GM18508 (cell line): ENCODE measurements around the gene CBX8.

Source experiments
- ATAC-seq: cut with Tn5 transposase; IDR thresholded peaks from one replicate; pipeline ENCODE4 v1.9.1; 2021; ENCODE audit warnings: moderate number of reproducible peaks; ENCODE audit not compliant: insufficient read depth, unreplicated experiment

The CBX8 gene

DNA sequence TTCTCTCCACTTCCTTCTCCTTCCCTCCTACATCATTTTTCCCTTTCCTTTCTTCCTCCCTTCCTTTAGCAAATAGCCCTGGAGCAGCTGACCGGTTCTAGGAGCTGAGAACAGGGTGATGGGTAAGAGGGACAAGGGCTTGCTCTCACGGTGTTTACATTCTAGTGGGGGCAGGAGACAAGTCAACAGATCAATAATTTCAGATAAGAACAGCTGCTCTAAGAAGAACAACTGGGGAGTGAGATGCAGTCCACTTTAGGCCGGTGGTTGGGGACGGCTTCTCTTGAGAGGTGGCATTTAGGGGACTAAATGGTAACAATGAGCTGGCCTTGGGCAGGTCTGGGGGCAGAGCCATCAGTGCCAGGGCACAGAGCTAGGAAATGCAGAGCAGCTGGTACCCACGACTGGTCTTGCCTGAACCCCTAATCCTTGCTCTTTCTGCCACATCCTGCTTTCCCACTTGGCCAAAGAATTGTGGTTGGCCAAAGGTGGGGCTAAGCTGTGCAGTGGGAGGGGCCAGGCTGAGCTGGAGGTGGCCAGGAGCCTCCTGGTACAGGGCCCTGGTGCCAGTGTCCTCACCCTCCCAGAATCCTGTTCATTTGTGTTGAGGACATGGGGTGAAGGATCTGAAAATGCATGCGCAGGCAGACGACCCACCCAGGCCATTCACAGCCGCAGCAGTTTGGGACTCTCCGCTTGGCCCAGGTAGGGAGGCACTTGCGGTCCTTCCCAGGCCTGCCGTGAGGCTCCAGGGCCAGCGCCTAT lies 24.6 kb upstream of the CBX8 start:
- no peak for ATAC-seq

DNA sequence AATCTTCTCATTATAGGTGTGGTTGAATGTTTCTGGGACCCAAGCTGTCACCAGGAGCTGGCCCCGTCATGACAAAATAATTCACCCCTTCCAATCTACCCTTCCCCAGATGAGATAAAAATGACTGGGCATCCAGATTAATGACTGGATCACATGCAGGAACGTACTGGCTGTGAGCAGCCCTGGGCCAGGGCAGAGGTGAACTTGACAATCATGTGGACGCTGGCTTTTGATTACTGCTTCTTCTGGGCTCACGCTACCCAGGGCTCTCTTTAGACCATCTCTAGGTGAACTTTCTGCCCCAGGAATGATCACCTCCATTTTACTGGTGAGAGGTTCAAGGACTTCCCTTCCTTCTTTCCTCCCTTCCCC lies 24.1 kb upstream of the CBX8 start:
- no peak for ATAC-seq

DNA sequence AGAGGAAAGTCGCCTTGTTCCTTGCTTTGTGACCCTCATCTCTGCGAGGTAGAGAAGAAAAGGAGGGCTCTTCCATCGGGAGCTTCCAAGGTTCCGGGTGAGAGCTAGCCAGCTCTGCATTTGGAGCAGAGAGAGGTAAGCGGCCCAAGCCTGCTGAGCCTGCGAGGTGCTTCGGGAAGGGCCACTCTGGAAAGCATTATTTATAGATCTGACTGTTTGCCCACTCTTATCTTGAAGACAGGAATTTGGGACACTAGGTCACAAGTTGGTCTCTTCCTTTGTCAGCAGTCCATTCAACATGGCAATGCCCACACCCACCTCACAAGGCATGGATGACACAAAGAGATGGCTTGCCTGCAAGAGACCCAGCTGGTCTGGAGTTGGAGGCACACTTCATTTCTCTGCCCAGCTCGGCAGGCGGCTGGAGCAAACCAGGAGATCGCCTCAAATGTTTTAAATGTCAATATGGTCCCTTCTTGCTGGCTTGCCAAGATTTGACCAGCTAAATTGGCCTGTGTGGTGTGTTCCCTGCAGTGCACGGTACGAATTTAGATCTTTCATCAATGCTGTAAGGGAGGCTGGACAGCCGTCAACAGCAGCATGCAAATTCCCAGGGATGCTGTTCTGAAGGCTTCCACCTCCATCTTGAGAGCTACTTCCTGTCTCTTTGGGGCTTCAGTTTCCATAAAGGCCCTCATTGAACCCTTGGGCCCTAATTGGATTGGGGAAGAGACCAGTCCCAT lies 22.8 kb upstream of the CBX8 start:
- no peak for ATAC-seq

DNA sequence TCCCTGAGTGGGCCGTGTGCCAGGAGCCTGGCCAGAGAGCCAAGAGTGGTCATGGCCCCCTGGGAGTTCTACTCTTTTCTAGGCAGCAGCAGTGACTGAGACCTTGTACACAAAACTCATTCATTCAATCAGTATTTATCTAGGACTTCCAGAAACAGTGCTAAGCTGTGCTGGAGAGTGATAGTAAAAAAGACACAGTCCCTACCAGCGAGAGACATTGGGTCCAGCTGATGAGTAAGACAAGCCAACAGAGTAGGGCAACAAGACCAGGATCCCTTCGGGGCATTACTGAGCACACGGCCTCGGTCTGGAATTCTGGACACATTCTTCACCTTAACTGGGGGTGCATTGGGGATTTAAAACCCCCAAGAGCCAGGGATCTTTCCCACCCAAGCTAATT lies 22.2 kb upstream of the CBX8 start:
- ATAC-seq = no peak

DNA sequence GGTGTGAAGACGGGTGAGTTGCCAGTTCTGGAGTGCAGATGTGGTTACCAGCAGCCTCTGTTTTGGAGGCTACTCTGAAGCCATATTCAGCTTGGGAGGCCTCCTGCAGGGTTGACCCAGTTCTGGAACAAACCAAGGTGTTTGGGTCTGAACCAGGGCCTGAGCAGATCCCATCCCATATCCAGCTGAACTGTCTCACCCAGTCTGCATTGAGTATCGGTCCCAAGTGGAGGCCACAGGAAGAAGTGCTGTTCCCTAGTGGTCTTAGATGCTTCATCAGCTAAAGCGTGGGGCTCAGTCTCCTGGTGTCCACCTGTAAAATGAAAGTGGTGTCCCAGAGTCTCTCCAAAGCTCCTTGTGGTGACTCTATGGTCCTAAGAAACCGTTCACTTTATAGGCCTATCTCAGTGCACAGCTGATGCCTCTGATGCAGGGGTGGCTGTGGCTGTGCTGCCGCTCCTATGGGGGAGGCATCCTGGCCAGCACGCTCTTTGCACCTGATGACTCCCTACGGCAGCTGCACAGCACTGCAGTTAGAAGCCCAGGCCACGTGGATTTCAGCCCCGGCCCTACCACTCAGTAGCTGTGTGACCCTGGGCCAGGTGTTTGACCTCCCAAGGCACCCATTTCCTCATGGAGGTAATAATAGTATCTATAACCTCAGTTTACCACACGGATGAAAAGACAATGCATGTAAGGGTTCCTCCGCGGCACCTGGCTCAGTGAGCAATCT lies 21.3 kb upstream of the CBX8 start:
- ATAC-seq = no peak

DNA sequence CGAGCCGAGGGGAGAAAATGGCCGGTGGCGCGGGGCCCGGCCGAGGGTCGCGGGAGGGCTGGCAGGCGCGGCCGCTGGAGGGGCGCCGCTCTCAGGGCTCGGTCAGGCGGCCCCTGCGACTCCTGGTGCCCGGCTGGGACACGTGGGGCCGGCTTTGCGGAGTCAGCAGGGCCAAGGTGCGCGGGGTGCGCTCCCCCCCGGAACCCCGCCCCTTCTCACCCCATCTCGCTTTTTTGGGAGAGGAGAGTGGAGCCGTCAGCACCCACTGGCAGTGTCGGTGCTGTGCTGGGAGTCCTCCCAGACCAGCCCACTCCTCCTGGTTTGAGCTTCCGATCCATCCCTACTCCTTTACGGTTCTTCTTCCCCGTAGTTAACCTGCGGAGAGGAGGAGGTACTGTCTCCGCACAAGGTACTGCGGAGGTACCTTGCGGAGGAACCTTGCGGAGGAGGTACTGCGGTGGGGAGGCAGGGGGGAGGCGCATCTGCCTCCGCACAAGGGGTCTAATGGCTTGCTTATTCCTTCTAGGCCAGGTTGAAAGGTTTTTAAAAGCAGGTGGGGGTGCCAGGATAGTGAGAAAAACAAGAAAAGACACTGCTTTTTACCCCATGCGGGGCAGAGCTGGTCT lies 19.1 kb upstream of the CBX8 start:
- ATAC-seq = no peak

DNA sequence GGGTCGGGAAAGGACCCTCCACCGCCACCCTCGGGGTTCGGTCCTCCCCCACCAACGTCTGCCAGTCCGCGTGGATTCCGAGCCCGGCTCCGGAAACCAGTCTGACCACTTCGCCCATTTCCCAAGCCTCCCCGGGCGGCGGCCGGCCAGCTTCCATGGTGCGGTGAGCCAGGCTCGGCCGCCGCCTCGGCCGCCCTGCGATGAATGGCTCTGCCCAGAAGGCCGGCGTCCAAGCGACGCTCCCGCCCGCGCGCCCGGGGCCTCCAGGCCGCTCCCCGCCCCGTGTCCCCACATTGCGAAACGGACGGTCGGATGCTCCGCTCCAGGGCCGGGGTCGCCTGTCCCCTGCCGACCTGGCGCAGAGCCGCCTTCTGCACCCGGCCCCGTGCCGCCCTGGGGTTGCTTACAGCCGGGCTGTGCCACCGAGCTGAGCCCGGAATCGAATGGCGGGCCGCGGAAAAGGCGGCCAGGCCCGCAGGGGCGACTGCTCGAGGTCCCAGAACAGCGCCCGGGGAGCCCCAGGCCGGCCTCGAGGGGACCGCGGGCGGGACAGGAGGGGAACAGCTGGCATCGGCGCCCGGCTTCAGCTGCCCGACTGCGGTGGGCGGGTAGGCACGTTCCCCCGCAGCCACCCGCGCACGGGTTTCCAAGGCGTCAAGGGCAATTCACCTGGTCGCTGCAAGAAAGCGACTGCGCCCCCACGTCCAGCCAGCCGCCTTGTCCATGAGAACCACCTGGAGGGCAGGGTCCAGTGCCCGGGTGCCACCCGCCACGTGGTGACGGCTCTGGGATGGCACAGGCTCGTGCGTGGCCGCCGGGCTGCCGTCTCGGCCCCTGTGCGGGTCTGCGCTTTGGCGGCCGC lies 18.3 kb upstream of the CBX8 start:
- ATAC-seq = no peak

DNA sequence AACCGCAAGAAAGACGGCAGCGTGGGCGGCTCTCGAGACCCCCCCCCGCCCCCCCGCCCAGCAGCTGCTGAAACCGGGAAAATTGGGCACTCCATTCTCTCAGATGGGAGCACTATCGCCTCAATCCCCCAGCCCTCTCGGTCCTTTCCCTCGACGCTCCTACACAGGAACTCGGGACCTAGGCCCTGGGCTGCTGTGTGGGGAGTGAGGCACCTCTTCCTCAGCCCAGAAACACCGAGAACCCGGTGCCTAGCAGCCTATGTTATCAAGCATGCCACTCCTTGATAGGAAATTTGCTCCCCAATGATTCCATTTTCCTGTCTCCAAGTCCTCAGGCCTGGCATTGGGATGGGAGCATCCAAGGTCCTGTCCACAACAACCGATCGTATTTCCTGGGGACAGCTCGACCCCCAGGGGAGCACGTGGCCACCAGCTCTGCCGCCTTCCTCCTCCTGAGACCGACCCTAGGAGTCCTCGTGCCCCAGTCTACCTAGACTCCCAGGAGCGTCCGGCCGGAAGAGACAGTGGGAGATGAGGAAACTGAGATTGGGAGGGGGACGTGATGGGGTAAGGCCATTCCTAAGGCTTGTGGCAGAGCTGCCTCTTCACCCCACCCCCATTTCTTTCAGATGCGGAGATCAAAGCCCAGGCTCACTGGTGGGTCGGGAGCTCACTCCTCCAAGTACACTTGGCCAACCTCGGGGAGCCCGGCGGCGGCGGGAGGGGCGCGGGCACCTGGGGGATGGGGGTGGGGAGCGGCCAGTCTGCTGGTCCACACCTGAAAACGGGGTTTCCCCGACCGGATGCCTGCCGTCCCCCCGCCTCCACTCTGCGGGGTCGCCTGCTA lies 17.5 kb upstream of the CBX8 start:
- no peak for ATAC-seq

DNA sequence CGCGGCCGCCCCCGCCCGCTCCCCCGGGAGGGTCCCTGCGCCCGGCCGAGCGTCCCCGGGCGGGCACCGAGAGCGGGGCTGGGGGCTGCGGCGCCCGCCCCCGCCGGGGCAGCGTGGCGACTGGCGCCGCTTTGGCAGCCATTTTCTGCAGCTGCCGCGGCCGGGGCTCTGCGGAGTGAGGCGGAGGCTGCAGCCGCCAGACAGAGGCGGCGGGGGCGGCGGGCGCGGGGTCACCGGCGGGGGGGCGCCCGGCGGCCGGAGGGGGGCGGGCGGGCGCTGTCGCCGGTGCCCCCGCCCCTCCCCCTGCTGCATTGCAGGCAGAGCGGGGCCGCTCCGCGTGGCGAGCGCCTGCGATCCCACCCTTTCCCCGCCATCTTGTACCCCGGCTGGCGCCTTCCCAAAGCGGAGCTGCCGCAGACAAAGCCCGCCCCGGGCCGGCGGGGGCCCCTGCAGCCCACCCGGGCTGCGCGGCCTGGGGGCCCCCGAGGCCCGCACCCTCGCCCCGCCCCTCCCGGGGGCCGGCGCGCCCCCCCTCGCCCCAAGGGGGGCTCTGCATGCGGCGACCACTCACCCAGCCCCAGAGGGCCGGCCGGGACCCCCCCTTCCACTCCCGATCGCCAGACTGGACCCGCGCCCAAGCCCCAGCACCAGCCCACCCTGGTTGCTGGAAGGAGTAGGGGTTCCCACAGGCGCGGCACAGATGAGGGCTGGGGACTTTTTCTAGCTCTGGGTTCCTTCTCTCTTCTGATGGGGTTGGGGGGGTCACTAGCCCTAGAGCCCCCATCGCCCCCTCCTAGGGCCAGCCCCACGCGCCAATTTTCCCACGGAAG lies 16.6 kb upstream of the CBX8 start:
- ATAC-seq = no peak

DNA sequence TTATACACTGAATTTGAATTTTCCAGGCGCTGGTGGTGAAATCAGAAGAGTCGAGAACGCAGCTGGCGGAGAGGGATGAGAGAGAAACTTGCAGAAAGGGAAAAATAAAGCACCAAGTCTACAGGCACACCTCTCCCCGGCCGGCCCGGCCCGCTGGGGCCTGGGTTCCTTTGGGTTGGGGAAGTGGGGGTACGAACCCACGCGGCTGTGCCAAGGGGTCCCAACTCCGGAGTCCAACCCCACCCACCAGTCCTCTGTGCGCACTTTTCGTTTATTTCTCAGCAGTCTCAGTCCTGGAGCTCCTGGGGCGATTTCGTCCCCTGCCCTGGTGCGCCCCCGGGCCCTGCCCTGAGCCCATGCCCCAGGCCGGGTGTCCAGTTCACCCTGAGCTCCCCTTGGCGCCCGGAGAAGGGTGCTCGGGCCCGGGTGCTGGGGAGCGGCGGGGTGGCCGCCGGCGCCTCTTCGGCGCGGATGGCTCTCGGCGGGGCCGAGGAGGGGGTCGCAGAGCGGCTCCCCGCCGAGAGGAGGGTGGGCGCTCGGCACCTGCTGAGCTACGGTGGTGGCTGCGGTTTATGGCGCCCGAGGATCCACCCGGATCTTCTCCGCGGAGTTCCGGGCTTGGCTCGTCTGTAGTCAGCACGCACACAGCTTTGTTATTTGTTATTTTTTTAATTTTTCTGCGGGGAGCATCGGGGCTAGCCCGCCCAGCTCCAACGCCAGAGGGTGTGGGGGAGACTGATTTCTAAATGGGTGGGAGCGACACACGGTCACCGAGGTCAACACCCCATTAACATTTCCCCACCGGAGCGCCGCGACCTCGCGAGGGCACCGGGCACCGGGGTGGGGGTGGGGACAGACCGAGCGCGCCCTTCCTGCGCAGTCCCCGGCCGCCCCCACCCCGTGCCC lies 15.7 kb upstream of the CBX8 start:
- ATAC-seq = no peak

DNA sequence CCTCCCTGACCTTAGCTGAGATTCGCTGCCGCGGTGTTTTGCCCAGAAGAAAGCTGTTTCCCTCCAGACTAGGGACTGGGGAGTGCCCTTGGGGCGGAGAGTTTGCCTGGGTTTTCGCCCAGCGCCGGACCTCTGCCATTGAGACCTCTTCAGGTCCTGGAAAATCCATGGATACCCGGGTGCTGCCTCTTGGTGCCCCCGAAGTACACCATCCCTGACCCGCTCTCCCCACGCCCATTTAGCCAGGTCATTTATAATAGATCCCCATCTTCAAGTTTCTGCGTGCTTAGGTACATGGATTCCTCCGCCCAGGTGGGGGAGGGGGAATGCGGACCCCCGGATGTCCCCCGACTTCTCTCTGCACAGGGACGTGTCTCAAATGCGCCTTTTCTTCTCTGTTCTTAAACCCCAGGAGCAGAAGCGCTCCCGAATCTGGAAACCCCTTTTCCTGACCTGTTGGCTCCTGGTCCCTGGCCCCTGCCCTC lies 15.0 kb upstream of the CBX8 start:
- ATAC-seq = no peak

DNA sequence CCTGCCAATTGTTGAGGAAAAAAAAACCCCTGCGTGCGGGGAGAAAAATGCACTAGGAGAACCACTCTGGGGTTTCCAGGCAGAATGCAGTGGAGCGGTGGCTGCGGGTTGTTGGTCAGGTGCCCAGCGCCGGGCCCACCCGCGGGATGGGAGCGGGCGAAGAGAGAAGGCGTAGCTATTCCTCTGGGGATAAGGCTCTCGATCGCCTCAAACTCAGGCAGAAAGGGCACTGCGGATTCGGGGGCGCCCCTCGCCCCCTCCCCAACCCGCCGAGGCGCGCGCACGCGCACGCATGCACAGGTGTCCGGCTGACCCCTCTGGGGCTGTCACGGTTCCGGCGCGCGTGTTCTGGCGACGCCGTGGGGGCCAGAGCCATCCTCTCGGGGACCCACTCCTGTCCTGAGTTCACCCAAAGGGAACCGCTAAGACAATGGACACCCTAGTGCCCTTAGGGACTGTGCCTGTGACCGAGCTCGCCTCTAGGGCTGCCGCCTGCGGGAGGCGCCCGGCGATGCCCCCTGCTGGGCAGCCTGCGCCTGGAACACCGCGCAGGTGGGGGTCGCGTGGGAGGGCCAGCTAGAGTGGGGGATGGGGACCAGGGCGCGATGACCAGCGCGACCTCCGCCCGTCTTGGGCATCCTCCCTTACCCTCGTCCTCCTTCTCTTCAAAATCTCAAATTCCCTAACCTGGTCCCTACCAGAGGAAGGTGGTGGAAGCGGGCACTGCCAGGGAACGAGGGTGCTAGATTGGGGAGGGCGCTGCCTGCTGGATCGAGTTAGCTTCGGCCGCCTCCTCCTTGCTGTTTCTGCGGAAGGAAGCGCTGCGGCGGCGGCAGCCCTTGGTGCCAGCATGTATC lies 14.4 kb upstream of the CBX8 start:
- ATAC-seq = no peak

DNA sequence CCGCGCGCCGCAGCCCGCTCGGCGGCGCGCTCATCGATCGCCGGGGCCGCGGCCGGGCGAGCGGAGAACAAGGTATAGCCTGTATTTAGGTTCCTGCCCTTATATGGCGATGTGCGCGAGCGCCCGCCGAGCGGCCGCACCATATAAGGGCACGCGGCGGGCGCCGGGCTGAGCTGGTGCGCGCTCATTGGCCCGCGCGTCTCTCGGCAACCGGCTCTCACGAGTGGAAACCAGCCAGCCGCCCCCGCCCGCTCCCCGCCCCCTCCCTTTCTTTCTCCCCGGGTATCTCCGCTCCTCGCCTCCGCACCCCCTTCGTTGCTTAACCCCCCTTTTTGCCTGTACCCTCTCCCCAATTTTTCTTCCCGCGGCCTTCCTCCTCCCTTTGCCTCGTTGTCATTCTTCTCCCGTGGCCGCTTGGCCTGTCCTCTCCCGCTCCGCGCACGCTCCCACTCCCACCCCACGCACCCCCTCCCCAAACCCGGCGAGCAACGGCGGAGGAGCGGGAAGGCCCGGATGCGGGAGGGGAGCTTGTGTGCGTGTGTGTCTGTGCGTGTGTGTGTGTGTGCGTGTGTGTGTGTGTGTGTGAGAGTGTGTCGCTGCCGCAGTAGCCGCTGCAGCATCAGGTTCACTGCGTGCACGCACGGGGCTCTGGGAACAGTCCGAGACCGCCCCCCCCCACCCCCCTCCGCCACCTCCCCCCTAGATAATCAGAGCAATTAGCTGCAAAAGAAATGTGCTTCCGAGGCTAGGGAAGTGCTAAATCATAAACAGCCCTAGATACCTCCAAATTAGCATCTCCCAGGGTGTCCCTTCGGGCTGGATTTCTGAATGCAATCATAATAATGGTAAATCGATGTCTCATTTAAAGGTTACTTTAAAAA lies 13.5 kb upstream of the CBX8 start:
- no peak for ATAC-seq

DNA sequence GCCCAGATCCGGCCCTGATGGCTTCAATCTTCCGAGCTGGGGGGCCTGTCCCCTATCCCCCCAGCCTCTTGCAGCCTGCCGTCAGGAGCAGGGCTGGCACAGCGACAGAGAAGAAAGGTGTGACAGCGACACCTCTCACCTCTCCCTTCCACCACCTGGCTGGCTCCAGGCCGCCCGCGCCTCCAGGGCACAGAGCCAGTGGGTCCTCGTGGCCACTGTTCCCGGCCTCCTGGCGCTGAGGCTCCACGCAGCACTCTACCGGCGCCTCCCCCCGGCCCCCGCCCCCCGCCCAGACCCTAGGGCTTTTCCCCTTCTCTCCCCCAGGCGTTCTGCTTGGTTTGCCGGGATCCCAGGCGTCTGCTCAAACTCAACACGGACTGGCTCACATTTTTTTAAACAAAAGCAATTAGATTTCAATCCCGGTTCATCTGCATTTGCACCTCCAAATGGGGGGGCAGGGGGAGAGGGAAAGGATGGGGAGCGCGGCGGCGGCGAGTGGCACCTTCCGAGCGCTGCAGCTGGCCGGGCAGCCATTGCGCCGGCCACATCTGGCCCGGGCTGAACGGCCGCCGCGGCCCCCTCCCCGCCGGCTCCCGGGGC lies 12.8 kb upstream of the CBX8 start:
- ATAC-seq = no peak
